CD4-positive, alpha-beta T cell treated with Interleukin-6 for 4 hours (primary cell): ENCODE data around the gene SLC5A3.
A peak's percentile ranks its signal among the peaks of the same experiment; 100 is the strongest.

Experiments used
- DNase-seq: peaks from one replicate; pipeline ENCODE4 v3.0.0-alpha.2; 2020; ENCODE audit warnings: mixed read lengths

SLC5A3 gene

DNA sequence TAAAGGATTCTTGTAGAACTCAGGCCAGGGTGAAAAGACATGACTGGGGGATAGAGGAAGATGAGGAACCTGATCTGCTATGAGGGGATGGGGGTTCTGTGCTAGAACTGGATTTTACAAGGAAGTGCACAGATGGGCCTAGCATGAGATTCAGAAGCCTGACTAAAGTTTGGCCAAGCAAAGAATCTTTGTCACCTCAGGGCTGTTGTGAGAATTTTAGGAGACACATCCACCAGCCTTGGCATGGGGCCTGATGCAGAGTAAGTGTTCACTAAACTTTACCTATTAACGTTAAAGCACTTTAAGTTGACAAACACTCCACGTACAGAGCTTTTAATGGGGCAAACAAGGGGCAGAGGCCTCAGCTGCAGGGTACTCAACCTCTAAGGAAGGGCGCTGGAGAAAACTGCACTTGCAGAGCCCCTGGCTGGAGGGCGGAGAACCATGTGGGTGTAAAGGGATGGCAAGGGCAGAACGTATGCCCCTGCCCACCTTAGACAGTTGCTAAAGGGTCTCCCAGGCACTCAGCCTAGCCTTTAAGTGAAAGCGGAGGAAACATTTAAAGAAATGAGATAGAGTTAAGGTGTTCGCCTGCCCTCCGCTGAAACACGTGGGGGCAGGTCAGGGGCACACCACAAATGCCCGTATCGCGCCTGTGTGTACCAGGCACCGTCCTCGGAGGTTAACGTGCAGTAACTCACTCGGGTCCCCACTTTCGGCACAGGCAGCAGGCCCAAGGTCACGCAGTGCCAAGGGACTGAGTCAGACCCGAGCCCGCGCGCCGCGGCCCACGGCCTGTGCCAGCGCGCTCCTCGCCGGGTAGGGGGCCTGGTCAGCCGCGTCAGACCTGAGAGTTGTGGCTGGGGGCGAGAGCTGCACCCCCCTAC is 990 bp upstream of the SLC5A3 start:
- DNase-seq = peak; percentile 41

- DNase-seq = peak; percentile 67
Measured at GRCh38 chr21:34073749-34074282, 438 bp downstream of the SLC5A3 start.

DNA sequence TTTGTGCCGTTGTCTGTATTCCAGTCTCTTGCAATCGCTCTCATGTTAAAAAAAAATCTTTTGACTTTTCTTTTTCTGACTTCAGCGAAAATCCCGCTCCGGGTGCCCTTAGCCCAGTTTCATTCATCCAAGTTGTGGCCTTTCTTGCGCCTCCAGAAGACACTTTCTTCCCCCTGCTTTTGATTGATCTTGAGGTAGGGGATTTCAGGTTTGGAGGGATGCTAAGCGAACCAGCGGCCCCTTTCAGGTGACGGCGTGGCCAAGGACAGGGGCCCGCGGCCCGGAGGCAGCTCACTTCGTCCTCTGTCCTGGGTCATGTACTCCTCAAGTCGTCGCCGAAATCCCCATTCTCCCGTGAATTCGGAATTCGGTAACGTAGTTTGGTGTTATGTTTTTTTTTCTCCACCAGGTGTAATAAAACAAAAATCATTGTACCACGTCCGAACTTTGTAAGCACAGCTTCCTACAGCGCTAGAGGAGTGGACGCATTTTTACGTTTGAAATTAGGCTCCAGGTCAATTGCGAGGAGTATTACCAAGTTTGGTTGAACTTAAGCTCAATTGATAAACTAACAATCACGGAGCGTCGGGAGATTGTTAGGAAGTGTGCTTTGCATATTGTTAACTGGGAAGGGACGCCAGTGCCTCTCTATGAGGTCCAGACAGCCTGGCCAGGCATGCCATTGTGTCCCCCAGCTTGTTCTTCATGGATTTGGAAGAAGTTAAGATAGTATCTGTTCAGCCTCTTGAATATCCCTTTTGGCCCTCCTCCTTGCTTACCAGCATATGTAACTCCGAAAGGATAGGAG is 1.1 kb downstream of the SLC5A3 start:
- DNase-seq = peak; percentile 9

- DNase-seq = no peak
Measured at GRCh38 chr21:34075091-34075425, 1.7 kb downstream of the SLC5A3 start.

GRCh38 chr21:34075760-34076660 is 2.6 kb downstream of the SLC5A3 start:
- DNase-seq = peak; percentile 19

DNA sequence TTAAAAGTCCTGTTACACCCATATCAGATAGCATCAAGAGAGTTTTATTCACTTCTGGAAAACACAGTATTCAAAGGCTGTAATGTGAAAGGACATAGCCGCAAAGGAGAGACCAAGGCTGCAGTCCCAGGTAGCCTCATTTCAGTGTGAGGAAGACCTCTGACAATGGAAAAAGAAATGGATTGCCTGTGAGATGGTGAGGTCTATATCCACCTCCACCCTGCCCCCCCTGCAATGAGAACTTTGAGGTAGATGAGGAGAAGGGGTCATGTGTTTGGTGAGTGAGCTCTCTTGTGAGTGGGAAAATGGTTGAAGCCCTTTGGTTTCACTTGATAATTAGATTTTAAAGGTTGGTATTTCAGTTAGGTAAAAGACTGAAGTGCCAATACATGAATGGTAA is 3.5 kb downstream of the SLC5A3 start:
- no peak for DNase-seq

GRCh38 chr21:34077888-34078287 is 4.5 kb downstream of the SLC5A3 start:
- no peak for DNase-seq

GRCh38 chr21:34078915-34079314 is 5.5 kb downstream of the SLC5A3 start:
- DNase-seq = peak; percentile 41

DNA sequence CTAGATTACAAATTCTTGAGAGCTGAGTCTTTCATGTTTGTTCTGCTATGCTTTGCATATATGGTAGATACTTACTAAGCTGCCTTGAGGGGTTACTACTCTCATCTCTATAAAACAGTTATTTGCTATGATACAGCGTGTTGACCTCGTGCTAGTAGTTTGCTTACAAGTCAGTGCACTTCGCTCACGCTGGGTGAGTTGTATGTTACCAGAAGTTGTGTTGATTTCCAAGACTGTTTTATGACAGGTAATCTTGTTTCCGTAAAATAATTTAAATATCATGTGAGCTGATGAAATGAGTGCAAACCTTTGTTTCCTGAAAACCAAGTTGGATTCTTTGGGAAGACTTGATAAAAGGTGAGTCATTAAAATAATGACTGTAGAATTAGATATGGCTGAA is 7.3 kb downstream of the SLC5A3 start:
- no peak for DNase-seq

DNA sequence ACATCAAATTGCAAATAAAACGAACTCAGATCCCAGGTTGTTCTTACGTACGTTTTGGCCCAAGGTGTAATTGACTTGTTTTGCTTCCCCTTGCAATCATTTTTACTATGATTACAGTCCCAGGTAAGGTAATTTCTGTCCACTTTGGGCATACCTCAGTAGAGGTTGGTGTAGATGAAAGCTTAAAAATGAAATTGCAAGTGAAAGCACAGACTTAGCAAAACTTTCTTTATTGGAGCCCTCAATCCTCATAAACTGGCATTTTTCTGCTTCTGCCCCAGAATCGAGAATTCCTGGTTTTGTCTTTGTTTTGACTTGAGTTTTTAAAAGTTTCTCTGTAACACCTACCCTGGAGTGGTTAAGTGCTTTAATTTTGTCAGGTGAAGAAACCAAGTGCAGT is 9.4 kb downstream of the SLC5A3 start:
- DNase-seq = no peak

DNA sequence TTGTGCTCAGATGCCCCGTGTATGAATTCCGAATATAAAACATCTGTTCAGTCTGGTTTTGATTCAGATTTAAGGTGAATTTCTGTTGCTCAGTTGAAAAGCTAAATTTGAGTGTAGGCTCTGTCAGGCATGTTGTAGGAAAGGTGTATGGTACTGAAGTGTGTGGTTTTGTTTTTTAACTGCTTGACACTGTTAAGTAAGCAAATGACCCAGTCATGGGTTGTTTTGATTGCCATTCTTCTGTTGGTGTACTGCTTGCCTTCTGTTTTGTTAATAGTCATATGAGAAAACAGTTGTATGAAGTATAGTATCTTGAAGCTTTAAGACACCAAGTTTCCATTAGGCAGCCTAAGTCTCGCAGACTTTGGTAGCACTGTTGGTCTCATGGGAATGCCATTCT is 10.0 kb downstream of the SLC5A3 start:
- no peak for DNase-seq

DNA sequence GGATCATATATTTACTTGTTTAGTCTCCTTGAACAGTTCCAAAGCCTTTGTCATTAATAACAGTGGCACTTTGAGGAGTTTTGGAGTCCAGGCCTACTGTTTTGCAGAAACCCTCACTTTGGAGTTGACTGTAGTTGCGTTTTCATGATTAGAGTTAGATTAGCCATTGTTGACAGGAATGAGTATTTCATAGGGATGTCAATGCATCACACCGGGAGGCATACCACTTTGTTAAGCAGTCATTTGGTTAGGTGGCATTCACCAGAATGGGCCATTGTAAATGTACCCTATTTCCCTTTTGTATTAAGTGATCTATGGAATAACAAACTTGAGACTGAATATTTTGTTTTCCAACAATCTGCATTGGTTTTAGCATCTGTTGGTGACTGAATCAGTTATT is 11.8 kb downstream of the SLC5A3 start:
- DNase-seq = no peak

DNA sequence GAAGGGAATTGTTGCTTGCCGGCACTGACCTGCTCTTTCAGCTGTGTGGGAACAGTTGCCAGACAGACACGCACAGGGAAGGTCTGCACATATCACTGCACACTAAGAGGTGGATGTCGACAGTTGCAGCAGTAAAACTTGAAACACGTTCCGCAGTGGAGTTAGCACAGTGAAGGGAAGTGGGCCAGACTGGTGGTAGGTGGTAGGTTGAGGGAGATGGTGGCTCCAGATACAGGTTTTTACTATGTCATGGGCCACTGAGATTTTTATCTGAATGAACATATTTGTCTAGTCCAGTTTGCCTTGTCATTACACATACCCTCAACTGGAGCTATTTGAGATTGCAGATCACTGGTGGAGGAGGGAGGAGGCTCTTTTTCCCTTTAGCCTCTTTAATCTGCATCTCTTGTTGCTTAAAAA is 13.5 kb downstream of the SLC5A3 start:
- peak; percentile 33 for DNase-seq

- DNase-seq = no peak
Measured at GRCh38 chr21:34088752-34089151, 15.4 kb downstream of the SLC5A3 start.

GRCh38 chr21:34091032-34091431 is 17.7 kb downstream of the SLC5A3 start:
- no peak for DNase-seq

DNA sequence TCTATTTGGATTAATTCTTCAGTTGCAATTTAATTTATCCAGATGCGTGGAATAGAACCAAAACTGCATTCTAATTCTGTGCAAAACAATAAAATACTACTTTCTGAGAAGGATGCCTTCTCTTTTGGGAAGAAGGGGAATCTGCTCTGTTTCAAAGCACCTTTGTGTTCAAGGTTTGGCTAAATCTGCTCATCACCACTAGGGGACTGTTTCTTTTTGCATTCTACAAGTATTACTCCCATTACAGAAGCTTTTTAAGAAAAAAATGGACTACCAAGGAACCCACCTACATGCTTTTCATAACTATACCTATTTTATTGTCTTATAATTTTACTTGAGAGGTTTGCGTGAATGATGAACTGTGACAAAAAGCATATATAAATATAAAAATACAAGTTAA is 18.2 kb downstream of the SLC5A3 start:
- no peak for DNase-seq

GRCh38 chr21:34092262-34092921 is 19.0 kb downstream of the SLC5A3 start:
- DNase-seq = no peak

DNA sequence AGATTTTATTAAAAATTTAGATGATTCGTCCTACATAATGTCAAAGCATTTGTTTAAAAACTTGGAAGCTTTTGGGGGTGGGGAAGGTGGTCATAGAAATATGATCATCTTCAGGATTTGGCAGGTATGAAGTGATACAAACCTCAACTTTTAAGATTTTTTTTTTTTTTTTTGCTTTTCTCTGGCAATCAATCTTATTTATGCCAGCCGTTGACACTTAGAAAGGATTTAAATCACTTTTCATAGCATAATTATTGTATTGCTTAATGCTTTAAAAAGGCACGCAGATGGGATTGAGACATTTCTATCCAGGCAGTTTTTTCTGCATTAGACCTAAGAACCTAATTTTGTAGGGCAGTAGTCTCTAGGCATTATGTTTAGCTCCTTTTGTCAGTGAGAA is 19.7 kb downstream of the SLC5A3 start:
- DNase-seq = no peak

DNA sequence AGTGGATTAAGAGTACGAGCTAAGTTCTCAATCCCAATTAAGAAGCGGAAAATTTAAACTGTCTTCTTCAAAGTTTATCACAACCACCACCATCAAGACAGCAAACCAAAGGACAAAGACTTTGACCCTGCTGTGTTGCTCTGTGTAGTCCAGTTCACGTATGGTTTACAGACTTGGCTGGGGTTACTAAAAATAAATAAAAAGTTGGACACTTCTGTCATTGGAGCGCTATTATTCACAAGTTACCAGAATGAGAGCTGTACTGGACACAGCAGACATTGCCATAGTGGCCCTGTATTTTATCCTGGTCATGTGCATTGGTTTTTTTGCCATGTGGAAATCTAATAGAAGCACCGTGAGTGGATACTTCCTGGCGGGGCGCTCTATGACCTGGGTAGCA is 21.6 kb downstream of the SLC5A3 start:
- DNase-seq = no peak

DNA sequence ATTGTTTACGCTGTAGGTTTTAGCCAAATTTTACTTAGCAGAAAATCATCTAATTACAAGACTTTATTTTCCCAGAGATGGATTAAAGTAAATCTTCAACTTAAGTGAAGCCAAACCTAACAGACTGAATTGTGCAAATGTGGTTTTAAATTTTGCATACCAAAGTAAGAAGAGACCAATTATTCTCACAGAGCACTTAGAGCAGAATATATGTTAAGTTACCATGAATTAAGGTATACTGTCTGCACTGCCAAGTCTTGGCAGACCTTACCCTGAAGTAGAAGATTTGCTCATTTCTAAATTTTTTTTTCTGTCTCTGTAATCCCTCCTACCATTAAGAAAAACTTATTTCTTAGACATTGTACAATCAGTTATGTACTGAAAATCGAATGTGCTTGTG is 24.1 kb downstream of the SLC5A3 start:
- DNase-seq = no peak

DNA sequence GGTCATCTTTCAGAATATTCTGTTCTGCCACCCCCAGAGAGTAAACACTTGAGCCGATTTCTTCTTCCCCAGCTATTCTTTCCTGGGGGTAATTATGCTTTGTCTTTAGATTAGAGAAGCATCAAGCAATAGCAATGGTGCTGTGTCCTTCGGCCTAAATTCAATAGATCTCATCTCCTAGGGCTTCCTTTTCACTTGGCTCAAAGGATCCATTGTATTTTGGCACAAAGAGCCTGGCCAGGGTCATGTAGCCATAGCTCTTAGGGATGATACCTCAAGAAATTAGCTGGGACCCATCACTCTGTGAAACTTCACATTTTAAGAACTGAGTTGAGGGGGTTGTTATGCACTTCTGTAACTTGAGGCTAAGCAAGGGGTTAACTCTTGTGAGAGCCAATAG is 27.0 kb downstream of the SLC5A3 start:
- no peak for DNase-seq

- no peak for DNase-seq
Measured at GRCh38 chr21:34100790-34101189, 27.4 kb downstream of the SLC5A3 start.
